SU-DHL-6 (cell line): ENCODE measurements around the gene CEP128.
"Not testable (repeated sequence)": the region's sequence is repeated elsewhere in the genome, so short reads cannot be mapped to it uniquely, and the experiment has no call there.

Experiments
- CTCF ChIP-seq: fragments of 200-600 bp; sonication (generic); IDR thresholded peaks from one replicate; pipeline ENCODE4 v1.5.1; 2017; ENCODE audit warnings: antibody characterized with exemption, mild to moderate bottlenecking, low read length, moderate library complexity; ENCODE audit not compliant: insufficient read depth, poor library complexity, severe bottlenecking
- EZH2phosphoT487 ChIP-seq: fragments of 200-600 bp; sonication (generic), shearing (Covaris generic); conservative IDR thresholded peaks from 2 replicates; pipeline ENCODE4 v1.6.1; 2018; ENCODE audit warnings: mild to moderate bottlenecking, antibody characterized with exemption, low read length, moderate library complexity, mixed read lengths

- TF ChIP-seq CTCF, EZH2phosphoT487: not testable (repeated sequence)
Observed at GRCh38 chr14:80953211-80953610, 11.7 kb upstream of the CEP128 start.
